DOHH2 (cell line): Measurements from ENCODE around the gene AMER3.

ENCODE experiments used
- H3F3A ChIP-seq: fragments of 200-600 bp; sonication (generic), shearing (Covaris generic); 2 replicates; pipeline ENCODE4 v1.6.0; 2016; ENCODE audit warnings: antibody characterized with exemption, mild to moderate bottlenecking; ENCODE audit not compliant: control insufficient read depth, insufficient read depth
- H3K27ac ChIP-seq: fragments of 200-600 bp; sonication (generic); 2 replicates; pipeline ENCODE4 v1.5.1; 2014; ENCODE audit warnings: low read depth, mild to moderate bottlenecking, low read length, moderate library complexity
- H3K27me3 ChIP-seq: fragments of 200-600 bp; sonication (generic); 2 replicates; pipeline ENCODE4 v1.6.1; 2014; ENCODE audit warnings: mild to moderate bottlenecking, low read length, mixed read lengths; ENCODE audit not compliant: control insufficient read depth
- H3K36me3 ChIP-seq: fragments of 200-600 bp; sonication (generic); 2 replicates; pipeline ENCODE4 v1.6.1; 2014; ENCODE audit warnings: mild to moderate bottlenecking, low read length, moderate library complexity, mixed read lengths; ENCODE audit not compliant: control insufficient read depth
- H3K4me1 ChIP-seq: fragments of 200-600 bp; sonication (generic); 2 replicates; pipeline ENCODE4 v1.6.1; 2014; ENCODE audit warnings: mild to moderate bottlenecking, low read length, mixed read lengths; ENCODE audit not compliant: control insufficient read depth
- H3K4me2 ChIP-seq: fragments of 200-600 bp; sonication (generic); 2 replicates; pipeline ENCODE4 v1.6.0; 2014; ENCODE audit warnings: mild to moderate bottlenecking, low read length, moderate library complexity
- H3K4me3 ChIP-seq: fragments of 200-600 bp; sonication (generic); 2 replicates; pipeline ENCODE4 v1.5.1; 2014; ENCODE audit warnings: mild to moderate bottlenecking, low read length, mixed read lengths
- H3K79me2 ChIP-seq: fragments of 200-600 bp; sonication (generic); 2 replicates; pipeline ENCODE4 v1.6.1; 2014; ENCODE audit warnings: mild to moderate bottlenecking, low read length, mixed read lengths; ENCODE audit not compliant: control insufficient read depth
- H3K9me2 ChIP-seq: fragments of 200-600 bp; sonication (generic); replicated peaks from 2 replicates; pipeline ENCODE4 v1.6.1; 2014; ENCODE audit warnings: mild to moderate bottlenecking, low read length, mixed read lengths; ENCODE audit not compliant: control insufficient read depth
- H3K9me3 ChIP-seq: fragments of 200-600 bp; sonication (generic); 2 replicates; pipeline ENCODE4 v1.6.1; 2014; ENCODE audit warnings: antibody characterized with exemption, low read length, mixed read lengths; ENCODE audit not compliant: control insufficient read depth, insufficient read depth
- H4K20me1 ChIP-seq: fragments of 200-600 bp; sonication (generic); 2 replicates; pipeline ENCODE4 v1.6.0; 2014; ENCODE audit warnings: low read depth, mild to moderate bottlenecking, antibody characterized with exemption, low read length, moderate library complexity; ENCODE audit not compliant: control insufficient read depth, insufficient read depth
- CTCF ChIP-seq: fragments of 200-600 bp; sonication (generic); IDR thresholded peaks from one replicate; pipeline ENCODE4 v1.5.1; 2014; ENCODE audit warnings: antibody characterized with exemption, mild to moderate bottlenecking, low read depth, low read length; ENCODE audit not compliant: poor library complexity, severe bottlenecking
- EZH2phosphoT487 ChIP-seq: fragments of 200-600 bp; sonication (generic); IDR thresholded peaks from 2 replicates; pipeline ENCODE4 v1.6.1; 2017; ENCODE audit warnings: borderline replicate concordance, mild to moderate bottlenecking, antibody characterized with exemption, low read length, moderate library complexity, mixed read lengths

AMER3 gene

GRCh38 chr2:130798472-130799218 lies 43.3 kb downstream of the AMER3 start:
- Histone ChIP-seq H3K4me1 (peaks cover 5% of the 10 kb centered on the region), H3K9me2 (no peaks in the 10 kb centered on the region), H4K20me1 (no peaks in the 10 kb centered on the region), H3K9me3 (no peaks in the 10 kb centered on the region), H3K4me3 (peak overlapping the region; percentile 99), H3F3A (no peaks in the 10 kb centered on the region), H3K27me3 (no peaks in the 10 kb centered on the region), H3K27ac (no peak overlapping the region), H3K4me2 (peak overlapping the region; percentile 100), H3K36me3 (no peaks in the 10 kb centered on the region), H3K79me2 (no peaks in the 10 kb centered on the region)
- no peak for TF ChIP-seq EZH2phosphoT487
- TF ChIP-seq CTCF: no peak

GRCh38 chr2:130799295-130799694 lies 44.0 kb downstream of the AMER3 start:
- H3K27me3 ChIP-seq: no peaks in the 10 kb centered on the region
- TF ChIP-seq EZH2phosphoT487 (no peak), CTCF (no peak)
- H4K20me1 ChIP-seq: no peaks in the 10 kb centered on the region
- no peak overlapping the region for H3K4me3 ChIP-seq
- no peaks in the 10 kb centered on the region for H3K36me3 ChIP-seq
- no peaks in the 10 kb centered on the region for H3K9me3 ChIP-seq
- H3K4me2 ChIP-seq: no peak overlapping the region
- H3K9me2 ChIP-seq: no peaks in the 10 kb centered on the region
- H3K27ac ChIP-seq: no peak overlapping the region
- H3K4me1 ChIP-seq: peaks cover 5% of the 10 kb centered on the region
- H3K79me2 ChIP-seq: no peaks in the 10 kb centered on the region
- no peaks in the 10 kb centered on the region for H3F3A ChIP-seq

GRCh38 chr2:130805613-130806012 lies 50.3 kb downstream of the AMER3 start:
- Histone ChIP-seq H3K36me3 (no peaks in the 10 kb centered on the region), H3K27ac (no peak overlapping the region)

More at GRCh38 chr2:130805613-130806012, 50.3 kb downstream of the AMER3 start:
- Histone ChIP-seq H3K4me3 (no peak overlapping the region), H3K27me3 (no peaks in the 10 kb centered on the region; the same call in 1 of the 2 replicates), H3K79me2 (no peaks in the 10 kb centered on the region), H3F3A (no peaks in the 10 kb centered on the region), H3K4me2 (no peak overlapping the region), H3K9me2 (no peaks in the 10 kb centered on the region), H4K20me1 (no peaks in the 10 kb centered on the region), H3K9me3 (no peaks in the 10 kb centered on the region), H3K4me1 (no peaks in the 10 kb centered on the region)
- TF ChIP-seq CTCF (no peak), EZH2phosphoT487 (no peak)
